IMR-90 (cell line): ENCODE measurements around the gene FUT1. TPM values are rescaled to one million over a fixed set of nuclear protein-coding genes. Genes with fewer than 3 reads are reported as not detected.

Experiments
- ATAC-seq: fragments of 200-7000 bp; cut with Tn5 transposase; 2 replicates; pipeline ENCODE4 v1.9.1; 2020; ENCODE audit warnings: low read depth, mild to moderate bottlenecking, moderate library complexity
- BruUV-seq: library from RNA; stranded (reverse); fragments of 400-500 nt; replicated peaks from 2 replicates; lab custom pipeline; 2021; lab: Mats Ljungman, UMichigan
- CTCF ChIA-PET: fragments of 300-600 bp; formaldehyde crosslinking; extraction: SDS; loops from one replicate; lab custom pipeline; 2021; ENCODE audit warnings: antibody characterized with exemption; lab: Yijun Ruan, JAX
- POLR2A ChIA-PET: fragments of 300-600 bp; sonication (Branson Sonifier 250); formaldehyde crosslinking; loops from one replicate; lab custom pipeline; 2022; ENCODE audit warnings: antibody characterized with exemption; ENCODE audit not compliant: unreplicated experiment; lab: Charles Lee
- DNase-seq: peaks from one replicate; pipeline ENCODE4 v3.0.0; 2013
- H2AFZ ChIP-seq: replicated peaks from 2 replicates; pipeline ENCODE3; 2013; ENCODE audit warnings: low read length, mild to moderate bottlenecking; ENCODE audit not compliant: poor library complexity
- H2AK5ac ChIP-seq: 2 replicates; pipeline ENCODE4 v1.6.1; 2013; ENCODE audit warnings: low read depth, low read length, inconsistent platforms
- H2AK9ac ChIP-seq: replicated peaks from 2 replicates; pipeline ENCODE3; 2013; ENCODE audit warnings: mild to moderate bottlenecking, low read depth, low read length, moderate library complexity; ENCODE audit not compliant: poor library complexity
- H2BK120ac ChIP-seq: 2 replicates; pipeline ENCODE4 v1.6.1; 2013; ENCODE audit warnings: low read depth, low read length, inconsistent platforms
- H2BK15ac ChIP-seq: 3 replicates; pipeline ENCODE4 v1.6.1; 2013; ENCODE audit warnings: low read depth, low read length, inconsistent platforms
- H2BK20ac ChIP-seq: 2 replicates; pipeline ENCODE4 v1.6.1; 2013; ENCODE audit warnings: low read depth, mild to moderate bottlenecking, inconsistent platforms, low read length, moderate library complexity
- H2BK5ac ChIP-seq: 2 replicates; pipeline ENCODE4 v1.6.1; 2013; ENCODE audit warnings: mild to moderate bottlenecking, low read depth, low read length, inconsistent platforms; ENCODE audit not compliant: poor library complexity, severe bottlenecking
- H3K14ac ChIP-seq: replicated peaks from 2 replicates; pipeline ENCODE4 v1.6.1; 2013; ENCODE audit warnings: low read depth, low read length, inconsistent platforms
- H3K18ac ChIP-seq: 2 replicates; pipeline ENCODE4 v1.6.1; 2013; ENCODE audit warnings: low read depth, low read length, control low read depth
- H3K23ac ChIP-seq: 2 replicates; pipeline ENCODE4 v1.6.1; 2013; ENCODE audit warnings: low read depth, low read length, inconsistent platforms
- H3K27ac ChIP-seq: 2 replicates; pipeline ENCODE4 v1.5.1; 2013; ENCODE audit warnings: mild to moderate bottlenecking, control low read depth, low read length; ENCODE audit not compliant: insufficient read depth
- H3K27me3 ChIP-seq: 2 replicates; pipeline ENCODE4 v1.6.1; 2013; ENCODE audit warnings: low read length; ENCODE audit not compliant: control insufficient read depth, insufficient read depth
- H3K36me3 ChIP-seq: 2 replicates; pipeline ENCODE4 v1.6.1; 2013; ENCODE audit warnings: low read length, mixed read lengths; ENCODE audit not compliant: control insufficient read depth, insufficient read depth
- H3K4ac ChIP-seq: 2 replicates; pipeline ENCODE4 v1.6.1; 2013; ENCODE audit warnings: low read depth, low read length, inconsistent platforms
- H3K4me1 ChIP-seq: 2 replicates; pipeline ENCODE4 v1.6.1; 2013; ENCODE audit warnings: low read length, mixed read lengths; ENCODE audit not compliant: control insufficient read depth, insufficient read depth
- H3K4me2 ChIP-seq: 2 replicates; pipeline ENCODE4 v1.6.1; 2013; ENCODE audit warnings: low read depth, mild to moderate bottlenecking, control low read depth, low read length, moderate library complexity
- H3K4me3 ChIP-seq: 2 replicates; pipeline ENCODE4 v1.5.1; 2013; ENCODE audit warnings: low read depth, mild to moderate bottlenecking, control low read depth, low read length, moderate library complexity; ENCODE audit not compliant: insufficient read depth
- H3K56ac ChIP-seq: 2 replicates; pipeline ENCODE4 v1.6.1; 2013; ENCODE audit warnings: low read length, inconsistent platforms; ENCODE audit not compliant: insufficient read depth; ENCODE audit errors: extremely low read depth
- H3K79me1 ChIP-seq, 2 experiments: 2 replicates each; pipeline ENCODE4 v1.6.1; 2013; ENCODE audit warnings: low read length in 2 of 2, inconsistent platforms in 1 of 2, low read depth in 1 of 2
- H3K9ac ChIP-seq: 2 replicates; pipeline ENCODE4 v1.6.1; 2013; ENCODE audit warnings: low read depth, low read length, control low read depth
- H3K9me1 ChIP-seq: 2 replicates; pipeline ENCODE4 v1.6.1; 2013; ENCODE audit warnings: low read length, inconsistent platforms; ENCODE audit not compliant: insufficient read depth
- H3K9me3 ChIP-seq: 2 replicates; pipeline ENCODE4 v1.6.1; 2013; ENCODE audit warnings: low read length; ENCODE audit not compliant: control insufficient read depth, insufficient read depth
- H4K20me1 ChIP-seq: 2 replicates; pipeline ENCODE4 v1.6.1; 2013; ENCODE audit warnings: low read length, inconsistent platforms; ENCODE audit not compliant: insufficient read depth
- H4K5ac ChIP-seq: 2 replicates; pipeline ENCODE4 v1.6.1; 2013; ENCODE audit warnings: mild to moderate bottlenecking, low read depth, low read length, control low read depth
- H4K8ac ChIP-seq, 2 experiments: 2 replicates each; pipeline ENCODE4 v1.6.1; 2013; ENCODE audit warnings: low read depth in 2 of 2, low read length in 2 of 2, control low read depth in 1 of 2, inconsistent platforms in 1 of 2
- H4K91ac ChIP-seq: 2 replicates; pipeline ENCODE4 v1.6.1; 2013; ENCODE audit warnings: low read depth, low read length, inconsistent platforms; ENCODE audit not compliant: insufficient read depth
- BHLHE40 ChIP-seq: fragments of 150-350 bp; IDR thresholded peaks from 2 replicates; pipeline ENCODE4 v1.6.1; 2016; ENCODE audit warnings: mild to moderate bottlenecking, low read depth, low read length
- CHD1 ChIP-seq: IDR thresholded peaks from 2 replicates; pipeline ENCODE4 v1.6.1; 2012; ENCODE audit warnings: low read depth, low read length, improper control_type of control experiment
- FOS ChIP-seq: fragments of 150-350 bp; IDR thresholded peaks from 2 replicates; pipeline ENCODE4 v1.6.1; 2016; ENCODE audit warnings: low read depth, low read length
- MAFK ChIP-seq: IDR thresholded peaks from 2 replicates; pipeline ENCODE4 v1.6.1; 2012; ENCODE audit warnings: low read depth, low read length, improper control_type of control experiment
- MAZ ChIP-seq: IDR thresholded peaks from 2 replicates; pipeline ENCODE4 v1.6.1; 2012; ENCODE audit warnings: low read depth, mild to moderate bottlenecking, low read length, improper control_type of control experiment, moderate library complexity, borderline replicate concordance
- MXI1 ChIP-seq: IDR thresholded peaks from 2 replicates; pipeline ENCODE4 v1.6.1; 2012; ENCODE audit warnings: low read depth, mild to moderate bottlenecking, low read length, moderate library complexity, borderline replicate concordance
- NFE2L2 ChIP-seq: fragments of 150-350 bp; IDR thresholded peaks from 2 replicates; pipeline ENCODE4 v1.6.1; 2016; ENCODE audit warnings: low read depth, mild to moderate bottlenecking, low read length
- POLR2A ChIP-seq: IDR thresholded peaks from 2 replicates; pipeline ENCODE4 v1.6.1; 2012; ENCODE audit warnings: mild to moderate bottlenecking, low read depth, low read length
- RAD21 ChIP-seq: IDR thresholded peaks from 2 replicates; pipeline ENCODE4 v1.6.1; 2012; ENCODE audit warnings: low read length, improper control_type of control experiment
- RFX5 ChIP-seq: IDR thresholded peaks from 2 replicates; pipeline ENCODE4 v1.8.0; 2012; ENCODE audit warnings: low read depth, mild to moderate bottlenecking, low read length, moderate library complexity
- SMC3 ChIP-seq: fragments of 150-350 bp; IDR thresholded peaks from 2 replicates; pipeline ENCODE4 v1.6.1; 2016; ENCODE audit warnings: low read depth, mild to moderate bottlenecking, antibody characterized with exemption, low read length, moderate library complexity
- WGBS, 2 experiments: methylation state at CpG; one replicate each; pipeline versions ENCODE4 v1.1.5 to v1.1.7; 2013; ENCODE audit warnings: missing lambda C conversion rate in 2 of 2; ENCODE audit not compliant: insufficient read length in 1 of 2; ENCODE audit errors: extremely low coverage in 2 of 2; 5-methylcytosine and 5-hydroxymethylcytosine counted together
- dilution Hi-C: fragments of 300-500 bp; cut with HindIII; formaldehyde crosslinking; loops from one replicate; pipeline ENCODE4 v1.14.3; 2018; ENCODE audit warnings: low sequenced_read_pairs; ENCODE audit not compliant: unreplicated experiment
- in situ Hi-C: fragments of 300-500 bp; cut with MboI; formaldehyde crosslinking; loops from 3 replicates; pipeline ENCODE4 v1.14.3; 2019; ENCODE audit warnings: low sequenced_read_pairs, inconsistent platforms, mixed read lengths
- intact Hi-C: fragments of 100-400 bp; cut with micrococcal nuclease; formaldehyde crosslinking; loops from 2 replicates; pipeline ENCODE4 v1.10.0; 2022
- polyA plus RNA-seq, 3 experiments: library from polyadenylated mRNA; depleted of rRNA; stranded (reverse); fragments of >200 nt; gene quantifications; 2 replicates each; pipeline ENCODE4 v1.2.3, GENCODE V29; 2012; ENCODE audit warnings: low replicate concordance in 1 of 3
- total RNA-seq: library from RNA; depleted of rRNA; stranded (reverse); fragments of >200 nt; gene quantifications from 2 replicates; pipeline ENCODE4 v1.2.3, GENCODE V29; 2012
- TF ChIP-seq, protein P1 (sequence below): conservative IDR thresholded peaks from 2 replicates; pipeline ENCODE4 v1.5.1; 2012; ENCODE audit warnings: mild to moderate bottlenecking, low read depth, low read length, improper control_type of control experiment
- TF ChIP-seq, protein P2 (sequence below): fragments of 150-350 bp; IDR thresholded peaks from 2 replicates; pipeline ENCODE4 v1.6.1; 2016; ENCODE audit warnings: low read depth, mild to moderate bottlenecking, low read length, moderate library complexity, borderline replicate concordance

FUT1 gene
- total and polyA plus RNA-seq, 2 of the 4 experiments (the other 2 are of a cell fraction), result 0.09 to 0.18 TPM

DNA sequence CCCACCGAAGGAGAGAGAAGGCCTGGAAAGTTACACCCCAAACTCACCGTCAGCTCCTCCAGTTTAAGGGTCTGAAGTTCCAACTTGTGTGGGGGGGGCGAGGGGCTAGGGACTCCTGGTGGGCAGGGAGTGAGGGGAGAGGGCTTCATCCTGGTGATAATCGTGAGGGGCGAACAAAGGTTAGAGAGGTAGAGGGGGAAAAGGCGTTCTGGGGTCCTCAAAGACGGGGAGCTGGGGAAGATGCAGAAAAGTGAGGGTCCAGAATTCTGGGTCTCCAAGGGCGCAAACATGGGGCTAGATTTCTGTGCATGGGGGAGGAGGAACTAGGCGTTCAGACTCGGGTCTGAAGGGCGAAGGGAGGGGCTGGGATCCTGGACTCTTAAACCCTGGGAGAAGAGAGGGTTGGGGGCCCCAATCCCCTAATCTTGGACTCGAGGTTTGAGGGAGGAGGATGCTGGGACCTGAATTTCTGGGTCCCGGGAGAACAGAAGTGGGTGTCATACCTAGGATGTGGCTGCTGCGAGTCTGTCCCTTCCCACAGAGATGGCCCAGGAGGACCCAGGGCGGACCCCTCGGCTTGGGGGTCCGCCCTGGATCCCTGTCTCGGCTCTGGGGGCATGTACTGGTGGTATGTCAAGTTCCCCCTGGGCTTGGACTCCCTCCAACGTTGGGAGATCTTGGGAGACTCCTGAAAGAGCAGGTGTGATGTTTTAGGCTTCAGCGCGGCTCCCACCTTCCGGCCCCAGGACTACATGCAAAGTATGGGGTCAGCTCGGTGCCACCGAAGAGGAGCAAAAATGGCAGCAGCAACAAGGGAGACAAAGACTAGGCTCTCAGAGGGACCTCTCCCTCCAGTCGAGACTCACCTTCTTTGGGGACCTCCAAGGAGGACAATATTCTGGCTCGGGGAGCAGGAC lies 37.4 kb downstream of the FUT1 start:
- Histone ChIP-seq H3K23ac (peak overlapping the region; percentile 34), H3K4me2 (peak overlapping the region; percentile 87), H3K4ac (peak overlapping the region; percentile 78), H3K9ac (peak overlapping the region; percentile 77), H2BK20ac (no peak overlapping the region), H4K91ac (peak overlapping the region; percentile 70), H3K56ac (peak overlapping the region; percentile 66), H2BK5ac (peak overlapping the region; percentile 46), H4K20me1 (no peaks in the 10 kb centered on the region), H2AFZ (peak overlapping the region; percentile 85), H3K36me3 (no peaks in the 10 kb centered on the region), H3K9me3 (no peaks in the 10 kb centered on the region), H3K79me1 (peaks cover 6 to 32% of the 10 kb centered on the region in 2 experiments; a peak in 3 of 4 replicates), H3K18ac (peak overlapping the region; percentile 18), H3K27ac (peak overlapping the region; percentile 86), H4K8ac (peak overlapping the region; percentile 92 to 99), H2BK15ac (peak overlapping the region; percentile 92; the same call in 1 of the 3 replicates), H3K4me1 (peaks cover 15% of the 10 kb centered on the region), H3K27me3 (no peaks in the 10 kb centered on the region), H3K9me1 (peaks cover 7% of the 10 kb centered on the region; the same call in 1 of the 2 replicates), H2AK9ac (peak overlapping the region; percentile 87), H3K4me3 (peak overlapping the region; percentile 52), H4K5ac (peak overlapping the region; percentile 27), H3K14ac (peak overlapping the region; percentile 73), H2BK120ac (peak overlapping the region; percentile 62), H2AK5ac (peak overlapping the region; percentile 97)
- ChIA-PET POLR2A (no interaction called here), CTCF (interaction anchor here (1.5 kb wide), 1 partner anchor 39 kb away, joined by 3 read pairs; no protein-coding TSS in a partner anchor)
- intact Hi-C loops, result loop anchor here (2.0 kb wide), 1 partner anchor 40 kb away; no protein-coding TSS in a partner anchor
- no TSS peak for BruUV-seq
- in situ Hi-C loops, result no loop called here
- DNase-seq (no peak), ATAC-seq (no peak)
- dilution Hi-C loops, result no loop called here
- 67% methylated on average over 9 of the region's 26 CpGs; no CpG with 5 or more reads in 1 of the 2 experiments for WGBS, 2 experiments
- TF ChIP-seq MAFK, result no peak
- TF ChIP-seq RAD21, result no peak
- TF ChIP-seq BHLHE40, result no peak
- TF ChIP-seq MXI1, result no peak
- TF ChIP-seq POLR2A, result no peak
- TF ChIP-seq FOS, result no peak
- TF ChIP-seq NFE2L2, result no peak
- TF ChIP-seq SMC3, result no peak
- no peak for TF ChIP-seq MAZ
- no peak for TF ChIP-seq CHD1
- no peak for TF ChIP-seq RFX5
- TF ChIP-seq, protein P1, sequence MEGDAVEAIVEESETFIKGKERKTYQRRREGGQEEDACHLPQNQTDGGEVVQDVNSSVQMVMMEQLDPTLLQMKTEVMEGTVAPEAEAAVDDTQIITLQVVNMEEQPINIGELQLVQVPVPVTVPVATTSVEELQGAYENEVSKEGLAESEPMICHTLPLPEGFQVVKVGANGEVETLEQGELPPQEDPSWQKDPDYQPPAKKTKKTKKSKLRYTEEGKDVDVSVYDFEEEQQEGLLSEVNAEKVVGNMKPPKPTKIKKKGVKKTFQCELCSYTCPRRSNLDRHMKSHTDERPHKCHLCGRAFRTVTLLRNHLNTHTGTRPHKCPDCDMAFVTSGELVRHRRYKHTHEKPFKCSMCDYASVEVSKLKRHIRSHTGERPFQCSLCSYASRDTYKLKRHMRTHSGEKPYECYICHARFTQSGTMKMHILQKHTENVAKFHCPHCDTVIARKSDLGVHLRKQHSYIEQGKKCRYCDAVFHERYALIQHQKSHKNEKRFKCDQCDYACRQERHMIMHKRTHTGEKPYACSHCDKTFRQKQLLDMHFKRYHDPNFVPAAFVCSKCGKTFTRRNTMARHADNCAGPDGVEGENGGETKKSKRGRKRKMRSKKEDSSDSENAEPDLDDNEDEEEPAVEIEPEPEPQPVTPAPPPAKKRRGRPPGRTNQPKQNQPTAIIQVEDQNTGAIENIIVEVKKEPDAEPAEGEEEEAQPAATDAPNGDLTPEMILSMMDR, result no peak
- TF ChIP-seq, protein P2, sequence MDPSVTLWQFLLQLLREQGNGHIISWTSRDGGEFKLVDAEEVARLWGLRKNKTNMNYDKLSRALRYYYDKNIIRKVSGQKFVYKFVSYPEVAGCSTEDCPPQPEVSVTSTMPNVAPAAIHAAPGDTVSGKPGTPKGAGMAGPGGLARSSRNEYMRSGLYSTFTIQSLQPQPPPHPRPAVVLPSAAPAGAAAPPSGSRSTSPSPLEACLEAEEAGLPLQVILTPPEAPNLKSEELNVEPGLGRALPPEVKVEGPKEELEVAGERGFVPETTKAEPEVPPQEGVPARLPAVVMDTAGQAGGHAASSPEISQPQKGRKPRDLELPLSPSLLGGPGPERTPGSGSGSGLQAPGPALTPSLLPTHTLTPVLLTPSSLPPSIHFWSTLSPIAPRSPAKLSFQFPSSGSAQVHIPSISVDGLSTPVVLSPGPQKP, result no peak
